Activated CD8-positive, alpha-beta T cell treated with anti-CD3 and anti-CD28 coated beads, Interleukin-2, amount 10 ng/mL, durations not matched to agents 7 days and 5 days (primary cell): ENCODE measurements around the gene MIS18A. TPM values are rescaled to one million over a fixed set of nuclear protein-coding genes. Genes with fewer than 3 reads are reported as not detected.

Experiments used
- ATAC-seq: fragments of 150-1000 bp; cut with Tn5 transposase; one replicate; pipeline ENCODE4 v1.10.0; 2021; ENCODE audit warnings: moderate library complexity
- CTCF ChIA-PET: fragments of 350-600 bp; sonication (Branson Sonifier 250); formaldehyde crosslinking; loops from one replicate; lab custom pipeline; 2021; ENCODE audit warnings: antibody characterized with exemption; lab: Charles Lee
- POLR2A ChIA-PET: fragments of 350-600 bp; sonication (Branson Sonifier 250); formaldehyde crosslinking; loops from one replicate; lab custom pipeline; 2021; ENCODE audit warnings: antibody characterized with exemption; lab: Charles Lee
- DNase-seq: peaks from one replicate; pipeline ENCODE4 v3.0.0-alpha.2; 2020
- H3K27ac Mint-ChIP-seq: one replicate; pipeline ENCODE4 v1.8.0; 2021; ENCODE audit warnings: mild to moderate bottlenecking, mixed read lengths
- H3K27me3 Mint-ChIP-seq: one replicate; pipeline ENCODE4 v1.8.0; 2021; ENCODE audit warnings: low read depth, mixed read lengths
- H3K36me3 Mint-ChIP-seq: one replicate; pipeline ENCODE4 v1.8.0; 2021; ENCODE audit warnings: low read depth, mixed read lengths
- H3K4me1 Mint-ChIP-seq: one replicate; pipeline ENCODE4 v1.8.0; 2021; ENCODE audit warnings: low read depth, mixed read lengths
- H3K4me3 Mint-ChIP-seq: one replicate; pipeline ENCODE4 v1.8.0; 2021; ENCODE audit warnings: mild to moderate bottlenecking, mixed read lengths
- H3K9me3 Mint-ChIP-seq: one replicate; pipeline ENCODE4 v1.8.0; 2022; ENCODE audit warnings: mixed read lengths; ENCODE audit not compliant: insufficient read depth
- total RNA-seq, 2 experiments: library from RNA; stranded (reverse); gene quantifications; one replicate each; pipeline ENCODE4 v1.2.3, GENCODE V29; 2021

The MIS18A gene
- total RNA-seq, 2 experiments from 2014 or later, result 27.5 to 29.4 TPM

- H3K4me1 Mint-ChIP-seq, result peaks cover 10% of the 10 kb centered on the region
- peaks cover 8% of the 10 kb centered on the region for H3K36me3 Mint-ChIP-seq
- ChIA-PET POLR2A (no interaction called here), CTCF (no interaction called here)
- no peak overlapping the region for H3K4me3 Mint-ChIP-seq
- H3K9me3 Mint-ChIP-seq, result no peaks in the 10 kb centered on the region
- no peaks in the 10 kb centered on the region for H3K27me3 Mint-ChIP-seq
- no peak overlapping the region for H3K27ac Mint-ChIP-seq
- ATAC-seq, result no peak
- DNase-seq, result no peak
These were observed 23.7 kb upstream of the MIS18A start for GRCh38 chr21:32302560-32302959.

GRCh38 chr21:32301596-32301995 is 22.7 kb upstream of the MIS18A start:
- ChIA-PET POLR2A (no interaction called here), CTCF (no interaction called here)
- H3K36me3 Mint-ChIP-seq, result peaks cover 8% of the 10 kb centered on the region
- ATAC-seq (no peak), DNase-seq (no peak)
- no peak overlapping the region for H3K27ac Mint-ChIP-seq
- no peaks in the 10 kb centered on the region for H3K27me3 Mint-ChIP-seq
- H3K4me3 Mint-ChIP-seq, result no peak overlapping the region
- no peaks in the 10 kb centered on the region for H3K9me3 Mint-ChIP-seq
- H3K4me1 Mint-ChIP-seq, result peaks cover 10% of the 10 kb centered on the region

GRCh38 chr21:32300117-32300681 is 21.4 kb upstream of the MIS18A start:
- CTCF ChIA-PET, result no interaction called here
- no peaks in the 10 kb centered on the region for H3K9me3 Mint-ChIP-seq
- no peak overlapping the region for H3K4me3 Mint-ChIP-seq
- H3K27me3 Mint-ChIP-seq, result no peaks in the 10 kb centered on the region
- ATAC-seq (no peak), DNase-seq (no peak)
- no peaks in the 10 kb centered on the region for H3K4me1 Mint-ChIP-seq
- H3K27ac Mint-ChIP-seq, result no peak overlapping the region
- peaks cover 7% of the 10 kb centered on the region for H3K36me3 Mint-ChIP-seq
- POLR2A ChIA-PET, result no interaction called here

GRCh38 chr21:32299695-32300094 is 20.8 kb upstream of the MIS18A start:
- no peaks in the 10 kb centered on the region for H3K4me1 Mint-ChIP-seq
- CTCF ChIA-PET, result no interaction called here
- no peak overlapping the region for H3K27ac Mint-ChIP-seq
- DNase-seq (no peak), ATAC-seq (no peak)
- POLR2A ChIA-PET, result no interaction called here
- H3K9me3 Mint-ChIP-seq, result no peaks in the 10 kb centered on the region
- no peak overlapping the region for H3K4me3 Mint-ChIP-seq
- H3K27me3 Mint-ChIP-seq, result no peaks in the 10 kb centered on the region
- H3K36me3 Mint-ChIP-seq, result peaks cover 7% of the 10 kb centered on the region

- no peaks in the 10 kb centered on the region for H3K27me3 Mint-ChIP-seq
- DNase-seq (no peak), ATAC-seq (no peak)
- peaks cover 7% of the 10 kb centered on the region for H3K36me3 Mint-ChIP-seq
- H3K27ac Mint-ChIP-seq, result no peak within 1 kb of the TSS
- no peaks in the 10 kb centered on the region for H3K9me3 Mint-ChIP-seq
- ChIA-PET POLR2A (no interaction called here), CTCF (no interaction called here)
- H3K4me3 Mint-ChIP-seq, result no peak within 1 kb of the TSS
- H3K4me1 Mint-ChIP-seq, result no peaks in the 10 kb centered on the region
These were observed 19.8 kb upstream of the MIS18A start, which contains the start of gene MRAP for GRCh38 chr21:32298658-32299081. Gene MRAP, plus strand, starts transcription at chr21:32298855. Its CDS starts 117 bp downstream, at chr21:32298972.

GRCh38 chr21:32298148-32298559 is 19.3 kb upstream of the MIS18A start:
- ChIA-PET POLR2A (no interaction called here), CTCF (no interaction called here)
- Mint-ChIP-seq H3K27me3 (no peaks in the 10 kb centered on the region), H3K4me3 (no peak overlapping the region), H3K9me3 (no peaks in the 10 kb centered on the region), H3K36me3 (peaks cover 7% of the 10 kb centered on the region), H3K4me1 (no peaks in the 10 kb centered on the region), H3K27ac (no peak overlapping the region)
- ATAC-seq, result no peak
- no peak for DNase-seq

GRCh38 chr21:32297449-32297848 is 18.6 kb upstream of the MIS18A start:
- DNase-seq, result no peak
- no peak for ATAC-seq
- H3K4me1 Mint-ChIP-seq, result no peaks in the 10 kb centered on the region
- H3K36me3 Mint-ChIP-seq, result peaks cover 7% of the 10 kb centered on the region
- no peaks in the 10 kb centered on the region for H3K9me3 Mint-ChIP-seq
- no peaks in the 10 kb centered on the region for H3K27me3 Mint-ChIP-seq
- ChIA-PET POLR2A (no interaction called here), CTCF (no interaction called here)
- no peak overlapping the region for H3K27ac Mint-ChIP-seq
- no peak overlapping the region for H3K4me3 Mint-ChIP-seq

- no peaks in the 10 kb centered on the region for H3K36me3 Mint-ChIP-seq
- H3K4me1 Mint-ChIP-seq, result peaks cover 9% of the 10 kb centered on the region
- no peak for DNase-seq
- H3K9me3 Mint-ChIP-seq, result no peaks in the 10 kb centered on the region
- H3K27ac Mint-ChIP-seq, result no peak overlapping the region
- CTCF ChIA-PET, result no interaction called here
- no peak overlapping the region for H3K4me3 Mint-ChIP-seq
- POLR2A ChIA-PET, result no interaction called here
- no peak for ATAC-seq
- H3K27me3 Mint-ChIP-seq, result no peaks in the 10 kb centered on the region
These were observed 6.6 kb upstream of the MIS18A start for GRCh38 chr21:32285476-32285875.

- no peak for DNase-seq
- no peak overlapping the region for H3K4me3 Mint-ChIP-seq
- no peaks in the 10 kb centered on the region for H3K9me3 Mint-ChIP-seq
- POLR2A ChIA-PET, result no interaction called here
- no peak for ATAC-seq
- H3K36me3 Mint-ChIP-seq, result peaks cover 2% of the 10 kb centered on the region
- CTCF ChIA-PET, result no interaction called here
- no peaks in the 10 kb centered on the region for H3K27me3 Mint-ChIP-seq
- peaks cover 22% of the 10 kb centered on the region for H3K4me1 Mint-ChIP-seq
- no peak overlapping the region for H3K27ac Mint-ChIP-seq
These were observed 4.1 kb upstream of the MIS18A start for GRCh38 chr21:32282992-32283391.

DNA sequence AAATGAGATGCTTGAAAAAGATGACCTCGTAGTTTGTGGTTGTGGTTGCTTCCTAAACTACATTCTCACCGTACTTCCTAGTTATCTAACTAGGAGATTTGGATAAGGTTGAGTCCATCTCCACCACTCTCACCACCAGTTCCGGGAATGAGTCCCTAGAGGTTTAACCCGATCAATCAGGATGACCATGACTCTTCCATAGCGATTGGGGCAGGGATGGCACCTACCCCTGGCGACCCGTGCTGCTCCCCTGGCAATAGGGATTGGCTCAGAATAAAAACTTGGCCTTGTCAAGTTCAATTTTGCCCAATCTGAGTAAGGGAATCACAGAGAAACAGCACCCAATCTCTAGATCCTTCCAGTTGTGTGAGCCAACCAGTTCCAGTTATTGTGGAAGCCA is 2.7 kb upstream of the MIS18A start:
- Mint-ChIP-seq H3K27ac (no peak overlapping the region), H3K4me3 (no peak overlapping the region), H3K4me1 (peaks cover 32% of the 10 kb centered on the region), H3K9me3 (no peaks in the 10 kb centered on the region), H3K36me3 (peaks cover 2% of the 10 kb centered on the region), H3K27me3 (no peaks in the 10 kb centered on the region)
- DNase-seq (peak; percentile 7), ATAC-seq (no peak)
- ChIA-PET POLR2A (no interaction called here), CTCF (no interaction called here)

GRCh38 chr21:32279377-32279680 is 480 bp upstream of the MIS18A start:
- ChIA-PET POLR2A (interaction anchor here (0.5 to 0.6 kb wide), 2 partner anchors 90 to 1216 kb away, joined by 3 read pairs; no protein-coding TSS in a partner anchor), CTCF (interaction anchor here (0.6 to 0.9 kb wide), 2 partner anchors 88 to 446 kb away, joined by 3 to 5 read pairs; no protein-coding TSS in a partner anchor)
- Mint-ChIP-seq H3K4me1 (peaks cover 32% of the 10 kb centered on the region), H3K4me3 (peak overlapping the region; percentile 99), H3K9me3 (no peaks in the 10 kb centered on the region), H3K27me3 (no peaks in the 10 kb centered on the region), H3K27ac (peak overlapping the region; percentile 95), H3K36me3 (peaks cover 5% of the 10 kb centered on the region)
- DNase-seq (no peak), ATAC-seq (no peak)

- Mint-ChIP-seq H3K36me3 (peaks cover 6% of the 10 kb centered on the region), H3K4me1 (peaks cover 32% of the 10 kb centered on the region), H3K9me3 (no peaks in the 10 kb centered on the region), H3K27me3 (no peaks in the 10 kb centered on the region), H3K4me3 (peak overlapping the region; percentile 99), H3K27ac (peak overlapping the region; percentile 95)
- ATAC-seq (peak; percentile 28), DNase-seq (peak; percentile 33)
- POLR2A ChIA-PET, result interaction anchor here (0.6 kb wide), 1 partner anchor 85 kb away, joined by 5 read pairs; no protein-coding TSS in a partner anchor
- CTCF ChIA-PET, result interaction anchor here (1.3 kb wide), 1 partner anchor 9 kb away, joined by 5 read pairs; no protein-coding TSS in a partner anchor
These were observed 746 bp downstream of the MIS18A start for GRCh38 chr21:32278103-32278502.
